Psoas muscle (tissue), 8 donors: ENCODE data around the gene TNNT1. TPM values are rescaled to one million over a fixed set of nuclear protein-coding genes. Genes with fewer than 3 reads are reported as not detected.
A peak's percentile ranks its signal among the peaks of the same experiment; 100 is the strongest.

Source experiments
- ATAC-seq, 4 donors: fragments of 200-7000 bp; cut with Tn5 transposase; one replicate each; pipeline ENCODE4 v1.9.1; 2020; ENCODE audit warnings: moderate library complexity in 3 of 4, mild to moderate bottlenecking in 2 of 4
- DNase-seq, 2 donors: peaks; one replicate each; pipeline ENCODE4 v3.0.0-alpha.2; 2020
- H3K27ac ChIP-seq: fragments of 200-600 bp; one replicate; pipeline ENCODE4 v1.8.0; 2022
- H3K27me3 ChIP-seq, 3 donors: fragments of 200-600 bp in 1 of 3; one replicate each; pipeline versions ENCODE4 v1.6.1 to v1.8.0; 2013 to 2022; ENCODE audit warnings: low read length in 2 of 3, mild to moderate bottlenecking in 2 of 3, moderate library complexity in 1 of 3; ENCODE audit not compliant: insufficient read depth in 3 of 3
- H3K36me3 ChIP-seq, 2 donors: fragments of 200-600 bp in 1 of 2; one replicate each; pipeline versions ENCODE4 v1.6.1 to v1.8.0; 2013 to 2022; ENCODE audit warnings: low read depth in 1 of 2, mild to moderate bottlenecking in 1 of 2, moderate library complexity in 1 of 2; ENCODE audit not compliant: insufficient read depth in 1 of 2
- H3K4me1 ChIP-seq: fragments of 200-600 bp; one replicate; pipeline ENCODE4 v1.8.0; 2022
- H3K4me3 ChIP-seq: fragments of 200-600 bp; one replicate; pipeline ENCODE4 v1.8.0; 2022; ENCODE audit warnings: mild to moderate bottlenecking
- H3K9me3 ChIP-seq: fragments of 200-600 bp; one replicate; pipeline ENCODE4 v1.8.0; 2022
- CTCF ChIP-seq: fragments of 200-600 bp; IDR thresholded peaks from one replicate; pipeline ENCODE4 v1.8.0; 2022; ENCODE audit warnings: antibody characterized with exemption
- WGBS, 3 donors: extraction: QIAGEN DNeasy Blood & Tissue Kit; methylation state at CpG; one replicate each; pipeline versions ENCODE4 v1.1.6 to v1.1.7; 2013; 5-methylcytosine and 5-hydroxymethylcytosine counted together
- intact Hi-C, 2 donors: fragments of 100-400 bp; cut with DNase I; formaldehyde crosslinking; loops; one replicate each; pipeline versions ENCODE4 v1.11.0 to v1.14.2; 2022
- polyA plus RNA-seq, 3 donors: library from polyadenylated mRNA; stranded (reverse); fragments of 200-250 nt; gene quantifications; one replicate each; pipeline ENCODE4 v1.2.3, GENCODE V29; 2013
- total RNA-seq, 4 donors: library from RNA; stranded (reverse); fragmentation: NEBNext Ultra II Directional in 2 of 4; extraction: Animal tissue kit (Norgen Biotek cat#: 25700) in 2 of 4; gene quantifications; one replicate each; pipeline versions ENCODE4 v1.2.1 to v1.2.4, GENCODE V29; 2021 to 2023
- donor health status: healthy with polysubstance abuse.
- donor health status: DM: no; HTN: no; CAD: no; lungs with moderate emphysema.
- donor health status: Bipolar disorder and iron deficiency.
- donor health status: healthy.
- donor health status: DM: yes; HTN: yes; CAD: no.
- donor health status: DM: no; HTN: no; CAD: no.
- donor health status: DM: no; HTN: no; CAD: no.
- donor health status: DM: yes; HTN: yes; CAD: no.

TNNT1 gene
- total and polyA plus RNA-seq, 7 donors: 4,522 to 12,694 (median 9,346) TPM

- H3K27me3 ChIP-seq: peaks cover 0 to 92% (median 31%) of the 10 kb centered on the region in 3 donors
- no peaks in the 10 kb centered on the region for H3K36me3 ChIP-seq
- no peak for ATAC-seq
- no peaks in the 10 kb centered on the region for H3K9me3 ChIP-seq
- TF ChIP-seq CTCF: no peak
- no peak overlapping the region for H3K4me3 ChIP-seq
- H3K4me1 ChIP-seq: peaks cover 8% of the 10 kb centered on the region
- 80 to 82% (median 81%) methylated on average over 5 of the region's 5 CpGs for WGBS, 3 donors
- H3K27ac ChIP-seq: no peak overlapping the region
- DNase-seq: no peak
- intact Hi-C loops: no loop called here
These were observed 22.4 kb upstream of the TNNT1 start for GRCh38 chr19:55171440-55171839.

- no peaks in the 10 kb centered on the region for H3K36me3 ChIP-seq
- intact Hi-C loops: no loop called here
- ATAC-seq (no peak), DNase-seq (no peak)
- H3K9me3 ChIP-seq: no peaks in the 10 kb centered on the region
- WGBS, 3 donors: 55 to 67% (median 58%) methylated on average over 4 of the region's 4 CpGs
- no peak overlapping the region for H3K27ac ChIP-seq
- no peak overlapping the region for H3K4me3 ChIP-seq
- peaks cover 0 to 71% (median 13%) of the 10 kb centered on the region in 3 donors for H3K27me3 ChIP-seq
- no peak for TF ChIP-seq CTCF
- H3K4me1 ChIP-seq: peaks cover 8% of the 10 kb centered on the region
These were observed 20.1 kb upstream of the TNNT1 start for GRCh38 chr19:55169136-55169535.

- Histone ChIP-seq H3K4me1 (peaks cover 8% of the 10 kb centered on the region), H3K27me3 (peaks cover 0 to 60% (median 5%) of the 10 kb centered on the region in 3 donors), H3K4me3 (peak within 1 kb of the TSS; percentile 62), H3K9me3 (no peaks in the 10 kb centered on the region), H3K36me3 (no peaks in the 10 kb centered on the region), H3K27ac (no peak within 1 kb of the TSS)
- 1 to 2% (median 2%) methylated on average over 33 of the region's 33 CpGs for WGBS, 3 donors
- DNase-seq (peak; percentile 90 to 97), ATAC-seq (peak; percentile 98 to 100 (median 98))
- TF ChIP-seq CTCF: no peak
- intact Hi-C loops: no loop called here
These were observed 17.7 kb upstream of the TNNT1 start, which contains the start of gene DNAAF3 for GRCh38 chr19:55166530-55167268. Gene DNAAF3 (minus strand): TSS chr19:55166613. CDS start chr19:55166413, 200 bp downstream.

- WGBS, 3 donors: 1% methylated on average over 30 to 34 of the region's 34 CpGs
- H3K4me3 ChIP-seq: peak overlapping the region; percentile 62
- peaks cover 0 to 61% (median 4%) of the 10 kb centered on the region in 3 donors for H3K27me3 ChIP-seq
- DNase-seq (peak; percentile 64 to 81), ATAC-seq (peak; percentile 80 to 91 (median 82))
- no peak overlapping the region for H3K27ac ChIP-seq
- no peaks in the 10 kb centered on the region for H3K36me3 ChIP-seq
- peaks cover 8% of the 10 kb centered on the region for H3K4me1 ChIP-seq
- no peaks in the 10 kb centered on the region for H3K9me3 ChIP-seq
- peak; percentile 40 for TF ChIP-seq CTCF
- intact Hi-C loops: no loop called here
These were observed 17.0 kb upstream of the TNNT1 start for GRCh38 chr19:55165952-55166529.
